PC-9 (cell line): ENCODE measurements around the gene EIF3K. TPM values are rescaled to one million over a fixed set of nuclear protein-coding genes. Genes with fewer than 3 reads are reported as not detected.

Experiments
- BruUV-seq: library from RNA; stranded (reverse); fragments of 400-500 nt; replicated peaks from 2 replicates; lab custom pipeline; 2021; lab: Mats Ljungman, UMichigan
- CTCF ChIA-PET: fragments of 300-600 bp; sonication (Branson Sonifier 250); formaldehyde crosslinking; loops from one replicate; lab custom pipeline; 2022; ENCODE audit warnings: antibody characterized with exemption; lab: Charles Lee
- POLR2A ChIA-PET: fragments of 300-600 bp; sonication (Branson Sonifier 250); formaldehyde crosslinking; loops from one replicate; lab custom pipeline; 2022; ENCODE audit warnings: antibody characterized with exemption; ENCODE audit not compliant: unreplicated experiment; lab: Charles Lee
- DNase-seq, 2 experiments: peaks; one replicate each; pipeline versions ENCODE4 v3.0.0 to v3.0.0-alpha.2; 2015 to 2022; ENCODE audit warnings: mixed read lengths in 1 of 2
- H2AFZ ChIP-seq: fragments of 200-600 bp; sonication (generic); 2 replicates; pipeline ENCODE4 v1.8.1; 2017; ENCODE audit warnings: antibody characterized with exemption
- H3F3A ChIP-seq: fragments of 200-600 bp; sonication (generic); 2 replicates; pipeline ENCODE4 v1.8.1; 2017; ENCODE audit warnings: antibody characterized with exemption, mild to moderate bottlenecking, low read depth; ENCODE audit not compliant: insufficient read depth
- H3K27ac ChIP-seq: fragments of 200-600 bp; sonication (generic); 2 replicates; pipeline ENCODE4 v1.6.1; 2016; ENCODE audit warnings: mixed run types
- H3K27me3 ChIP-seq: fragments of 200-600 bp; sonication (generic); 2 replicates; pipeline ENCODE4 v1.6.1; 2016; ENCODE audit warnings: low read depth, mixed run types; ENCODE audit not compliant: insufficient read depth
- H3K36me3 ChIP-seq: fragments of 200-600 bp; sonication (generic); 2 replicates; pipeline ENCODE4 v1.6.1; 2016; ENCODE audit warnings: low read depth, mixed run types
- H3K4me1 ChIP-seq: fragments of 200-600 bp; sonication (generic); replicated peaks from 2 replicates; pipeline ENCODE4 v1.6.1; 2016; ENCODE audit warnings: mixed run types; ENCODE audit not compliant: insufficient read depth
- H3K4me2 ChIP-seq: fragments of 200-600 bp; sonication (generic); 2 replicates; pipeline ENCODE4 v1.6.1; 2017; ENCODE audit warnings: mixed run types
- H3K4me3 ChIP-seq: fragments of 200-600 bp; sonication (generic); 2 replicates; pipeline ENCODE4 v1.6.1; 2016; ENCODE audit warnings: mixed run types
- H3K79me2 ChIP-seq: fragments of 200-600 bp; sonication (generic); 2 replicates; pipeline ENCODE4 v1.6.1; 2017; ENCODE audit warnings: low read depth, mixed run types
- H3K9me2 ChIP-seq: fragments of 200-600 bp; sonication (generic); 2 replicates; pipeline ENCODE4 v1.8.1; 2017; ENCODE audit warnings: mild to moderate bottlenecking; ENCODE audit not compliant: insufficient read depth
- H3K9me3 ChIP-seq: fragments of 200-600 bp; sonication (generic); 2 replicates; pipeline ENCODE4 v1.8.1; 2016; ENCODE audit warnings: low read depth; ENCODE audit not compliant: insufficient read depth
- H4K20me1 ChIP-seq: fragments of 200-600 bp; sonication (generic); 2 replicates; pipeline ENCODE4 v1.8.1; 2017; ENCODE audit not compliant: insufficient read depth
- CTCF ChIP-seq: fragments of 200-600 bp; sonication (generic); conservative IDR thresholded peaks from 2 replicates; pipeline ENCODE4 v1.6.1; 2017; ENCODE audit warnings: mixed run types, antibody characterized with exemption, mild to moderate bottlenecking, moderate library complexity
- EZH2 ChIP-seq: fragments of 200-600 bp; sonication (generic); IDR thresholded peaks from 2 replicates; pipeline ENCODE4 v1.8.0; 2017; ENCODE audit warnings: antibody characterized with exemption, low read depth
- intact Hi-C: fragments of 100-400 bp; cut with micrococcal nuclease; formaldehyde crosslinking; loops from one replicate; pipeline ENCODE4 v1.10.0; 2022; ENCODE audit not compliant: unreplicated experiment
- total RNA-seq: library from RNA; stranded (reverse); gene quantifications from 2 replicates; pipeline ENCODE4 v1.2.3, GENCODE V29; 2021

The EIF3K gene
- total RNA-seq, 1 experiment from 2014 or later = 230 TPM

GRCh38 chr19:38647966-38648768 is 29.2 kb downstream of the EIF3K start:
- intact Hi-C loops = loop anchor here (1.0 to 2.0 kb wide), 2 partner anchors 11 to 19 kb away; no protein-coding TSS in a partner anchor
- Histone ChIP-seq H3K4me3 (peak overlapping the region; percentile 100), H3K36me3 (peaks cover 7% of the 10 kb centered on the region; the same call in 1 of the 2 replicates), H3K27me3 (no peaks in the 10 kb centered on the region), H3K4me1 (peaks cover 31% of the 10 kb centered on the region), H4K20me1 (peaks cover 31% of the 10 kb centered on the region), H3F3A (peaks cover 51% of the 10 kb centered on the region), H3K79me2 (peaks cover 57% of the 10 kb centered on the region), H3K27ac (peak overlapping the region; percentile 99), H3K4me2 (peak overlapping the region; percentile 89), H2AFZ (no peak overlapping the region), H3K9me2 (no peaks in the 10 kb centered on the region), H3K9me3 (no peaks in the 10 kb centered on the region)
- ChIA-PET CTCF (no interaction called here), POLR2A (interaction anchor here (0.5 to 2.0 kb wide), 10 partner anchors 10 to 183 kb away, joined by 4 to 32 read pairs (median 5); partner anchors contain the start of gene ECH1)
- no peak for DNase-seq
- TF ChIP-seq EZH2 (no peak), CTCF (no peak)
- BruUV-seq = no TSS peak

GRCh38 chr19:38648769-38649304 is 29.8 kb downstream of the EIF3K start:
- H3K27me3 ChIP-seq = no peaks in the 10 kb centered on the region
- intact Hi-C loops = loop anchor here (2.0 kb wide), 1 partner anchor 18 kb away; no protein-coding TSS in a partner anchor

More at GRCh38 chr19:38648769-38649304, 29.8 kb downstream of the EIF3K start:
- POLR2A ChIA-PET = interaction anchor here (0.6 to 2.0 kb wide), 5 partner anchors 10 to 16 kb away, joined by 3 to 11 read pairs (median 4); no protein-coding TSS in a partner anchor
- TF ChIP-seq CTCF (no peak), EZH2 (no peak)
- Histone ChIP-seq H3K36me3 (peaks cover 13% of the 10 kb centered on the region), H4K20me1 (peaks cover 31% of the 10 kb centered on the region), H3K27ac (peak overlapping the region; percentile 99), H3K79me2 (peaks cover 64% of the 10 kb centered on the region), H3K9me3 (no peaks in the 10 kb centered on the region), H3K4me2 (peak overlapping the region; percentile 89), H3K9me2 (no peaks in the 10 kb centered on the region), H2AFZ (no peak overlapping the region), H3K4me3 (peak overlapping the region; percentile 100), H3F3A (peaks cover 58% of the 10 kb centered on the region), H3K4me1 (peaks cover 38% of the 10 kb centered on the region)
- BruUV-seq = no TSS peak
- no peak for DNase-seq
- CTCF ChIA-PET = no interaction called here
